Right atrium auricular region (tissue), 2 donors: Measurements from ENCODE around the gene PWP1. TPM values are rescaled to one million over a fixed set of nuclear protein-coding genes. Genes with fewer than 3 reads are reported as not detected.

Experiments used
- DNase-seq: peaks from one replicate; pipeline ENCODE4 v3.0.0-alpha.2; 2019; ENCODE audit warnings: low spot score
- H3K27ac ChIP-seq, 2 donors: fragments of 200-600 bp; sonication (generic); 1 replicate in 1 of 2; 2 replicates in 1 of 2; pipeline ENCODE4 v1.5.1; 2016 to 2019
- H3K27me3 ChIP-seq, 2 donors: fragments of 200-600 bp; sonication (generic); one replicate each; pipeline versions ENCODE4 v1.5.1 to v1.6.0; 2017 to 2019
- H3K36me3 ChIP-seq: fragments of 200-600 bp; sonication (generic); one replicate; pipeline ENCODE4 v1.5.1; 2016
- H3K4me1 ChIP-seq, 2 donors: fragments of 200-600 bp; sonication (generic); one replicate each; pipeline versions ENCODE4 v1.5.1 to v1.6.0; 2017 to 2019
- H3K4me3 ChIP-seq, 2 donors: fragments of 200-600 bp; sonication (generic); 1 replicate in 1 of 2; 2 replicates in 1 of 2; pipeline ENCODE4 v1.5.1; 2017 to 2019; ENCODE audit warnings: mild to moderate bottlenecking in 1 of 2, moderate library complexity in 1 of 2
- H3K9me3 ChIP-seq, 2 donors: fragments of 200-600 bp; sonication (generic); one replicate each; pipeline ENCODE4 v1.5.1; 2019
- CTCF ChIP-seq, 2 donors: fragments of 200-600 bp; sonication (generic); IDR thresholded peaks; one replicate each; pipeline ENCODE4 v1.5.1; 2019; ENCODE audit warnings: antibody characterized with exemption in 2 of 2
- total RNA-seq, 2 donors: library from RNA; depleted of rRNA; stranded (reverse); fragments of >200 nt; gene quantifications; one replicate each; pipeline ENCODE4 v1.1.0, GENCODE V29; 2016

The PWP1 gene
- total RNA-seq, 2 donors from 2014 or later = 22.2 to 49.1 TPM

GRCh38 chr12:107748472-107748871, 62.9 kb downstream of the PWP1 start:
- DNase-seq = no peak
- Histone ChIP-seq H3K27me3 (no peaks in the 10 kb centered on the region), H3K9me3 (no peaks in the 10 kb centered on the region), H3K27ac (peak overlapping the region in 1 of 2 donors; percentile 29), H3K36me3 (peaks cover 62% of the 10 kb centered on the region), H3K4me1 (no peaks in the 10 kb centered on the region), H3K4me3 (no peak overlapping the region)
- no peak for TF ChIP-seq CTCF (IDR thresholded peaks at IDR 0.05)

GRCh38 chr12:107749083-107749482, 63.5 kb downstream of the PWP1 start:
- Histone ChIP-seq H3K36me3 (peaks cover 56% of the 10 kb centered on the region), H3K9me3 (no peaks in the 10 kb centered on the region), H3K4me1 (no peaks in the 10 kb centered on the region), H3K4me3 (no peak overlapping the region), H3K27ac (peak overlapping the region in 1 of 2 donors; percentile 29), H3K27me3 (no peaks in the 10 kb centered on the region)
- TF ChIP-seq CTCF (IDR thresholded peaks at IDR 0.05) = no peak
- DNase-seq = no peak

- Histone ChIP-seq H3K9me3 (no peaks in the 10 kb centered on the region), H3K27ac (no peak overlapping the region), H3K4me3 (peak overlapping the region in 1 of 2 donors; percentile 89), H3K27me3 (no peaks in the 10 kb centered on the region), H3K4me1 (peaks cover 3 to 24% of the 10 kb centered on the region in 2 donors), H3K36me3 (peaks cover 24% of the 10 kb centered on the region)
- DNase-seq = no peak
- TF ChIP-seq CTCF (IDR thresholded peaks at IDR 0.05) = no peak
Observed at GRCh38 chr12:107759410-107759809, 73.8 kb downstream of the PWP1 start.

- Histone ChIP-seq H3K4me1 (peaks cover 3 to 24% of the 10 kb centered on the region in 2 donors), H3K9me3 (no peaks in the 10 kb centered on the region), H3K27ac (peak overlapping the region; percentile 59 to 75), H3K27me3 (no peaks in the 10 kb centered on the region), H3K4me3 (peak overlapping the region; percentile 89 to 91), H3K36me3 (peaks cover 15% of the 10 kb centered on the region)
- TF ChIP-seq CTCF (IDR thresholded peaks at IDR 0.05) = no peak
- DNase-seq = no peak
Observed at GRCh38 chr12:107760207-107760808, 74.7 kb downstream of the PWP1 start.

- H3K27ac ChIP-seq = peak within 1 kb of the TSS; percentile 59 to 75
- no peaks in the 10 kb centered on the region for H3K27me3 ChIP-seq
- peak in 1 of 2 donors; percentile 70 for TF ChIP-seq CTCF (IDR thresholded peaks at IDR 0.05)
- peaks cover 9% of the 10 kb centered on the region for H3K36me3 ChIP-seq
- H3K4me3 ChIP-seq = peak within 1 kb of the TSS; percentile 89 to 91
- DNase-seq = peak; percentile 93
- H3K4me1 ChIP-seq = peaks cover 3 to 24% of the 10 kb centered on the region in 2 donors
- H3K9me3 ChIP-seq = no peaks in the 10 kb centered on the region
Observed at GRCh38 chr12:107760809-107761501, 75.4 kb downstream of the PWP1 start, which contains the start of gene PRDM4. Gene PRDM4, minus strand, starts transcription at chr12:107761137. Its CDS starts 622 bp downstream, at chr12:107760515.
